Activated naive CD4-positive, alpha-beta T cell treated with anti-CD3 and anti-CD28 coated beads, Interleukin-2, amount 50 U/mL, for 16 hours (primary cell): ENCODE data around the gene IRF1.

ENCODE experiments used
- DNase-seq: peaks from one replicate; pipeline ENCODE4 v3.0.0-alpha.2; 2020

Gene IRF1

GRCh38 chr5:132436936-132437335 is 53.6 kb downstream of the IRF1 start:
- DNase-seq: no peak

- DNase-seq: no peak
These were observed 54.7 kb downstream of the IRF1 start for GRCh38 chr5:132435886-132436285.

- no peak for DNase-seq
These were observed 55.1 kb downstream of the IRF1 start for GRCh38 chr5:132435447-132435846.

GRCh38 chr5:132434416-132435286 is 55.9 kb downstream of the IRF1 start:
- DNase-seq: no peak

- DNase-seq: no peak
These were observed 57.4 kb downstream of the IRF1 start for GRCh38 chr5:132433141-132433540.

- no peak for DNase-seq
These were observed 58.9 kb downstream of the IRF1 start for GRCh38 chr5:132431632-132432031.
